ENCODE measurements around the gene STOM.
A peak's percentile ranks its signal among the peaks of the same experiment; 100 is the strongest.
"Not testable (repeated sequence)": the region's sequence is repeated elsewhere in the genome, so short reads cannot be mapped to it uniquely, and the experiment has no call there.

STOM gene

DNA sequence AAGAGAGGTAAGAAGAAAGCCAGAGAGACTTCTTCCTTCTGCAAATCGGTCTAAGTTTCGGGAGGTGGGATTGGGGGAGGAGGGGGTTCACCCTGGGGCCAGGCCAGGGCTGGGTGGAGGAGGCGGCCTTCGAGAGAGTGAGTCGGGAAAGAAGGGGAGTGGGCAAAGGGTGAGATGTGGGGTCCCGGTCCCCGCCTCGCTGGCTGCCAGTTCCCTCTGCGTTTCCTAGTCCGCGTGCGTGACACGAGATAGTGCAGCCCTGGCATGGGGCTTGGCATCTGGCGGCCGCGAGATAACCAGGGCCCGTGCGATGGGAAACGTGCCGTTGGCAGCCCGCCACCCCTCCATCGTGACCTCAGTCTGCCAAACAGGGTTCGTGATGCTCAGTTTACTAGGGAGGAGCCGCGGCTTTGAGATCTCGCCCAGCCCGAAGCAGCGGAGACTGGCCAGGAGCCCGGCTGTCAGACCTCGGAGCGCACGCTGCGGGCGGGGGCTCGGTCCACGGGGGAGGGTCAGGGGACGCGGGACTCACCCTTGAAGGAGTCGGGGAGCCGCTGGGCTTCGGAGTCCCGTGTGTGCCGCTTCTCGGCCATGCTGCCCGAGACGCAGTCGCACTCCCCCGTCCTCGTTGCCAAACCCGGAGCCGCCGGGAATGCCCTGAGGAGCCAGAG lies at the start of gene STOM:
Gene STOM, minus strand, starts transcription at position 656 of the 671 bp plus-strand sequence. Its CDS starts 63 bp downstream, at position 593.
- DNase-seq, result peak; percentile 68

DNA sequence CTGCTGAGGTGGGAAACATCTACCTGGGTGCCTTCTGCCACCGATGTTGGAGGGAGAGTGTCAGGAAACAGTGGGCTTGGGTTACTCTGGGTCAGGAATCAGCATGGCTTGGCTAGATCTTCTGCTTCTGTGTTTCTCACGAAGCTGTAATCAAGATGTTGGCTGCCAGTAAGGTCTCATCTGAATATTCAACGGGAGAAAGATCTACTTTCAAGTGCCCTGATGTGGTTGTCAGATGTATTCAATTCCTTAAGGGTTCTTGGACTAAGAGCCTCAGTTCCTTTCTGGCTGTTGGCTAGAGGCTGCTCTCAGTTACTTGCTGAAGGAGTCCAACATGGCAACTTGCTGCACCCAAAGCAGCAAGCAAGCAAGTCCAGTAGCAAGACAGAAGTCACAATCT lies 41.9 kb upstream of the STOM start:
- DNase-seq, result no peak

DNA sequence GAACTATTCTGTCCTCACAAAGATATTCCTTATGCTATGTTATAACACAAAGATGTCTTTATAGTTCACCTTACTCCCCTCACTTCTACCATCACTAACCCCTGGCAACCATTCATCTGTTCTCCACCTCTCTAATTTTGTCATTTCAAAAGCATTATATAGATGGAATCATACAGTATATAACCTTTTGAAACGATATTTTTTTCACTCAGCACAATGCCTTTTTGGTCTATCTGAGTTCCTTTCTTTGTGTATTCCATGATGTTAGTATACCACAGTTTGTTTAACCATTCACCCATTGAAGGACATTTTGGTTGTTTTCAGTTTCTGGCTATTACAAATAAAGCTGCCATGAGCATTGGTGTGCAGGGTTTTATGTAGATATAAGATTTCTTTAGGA lies 35.8 kb upstream of the STOM start:
- no peak for DNase-seq

DNA sequence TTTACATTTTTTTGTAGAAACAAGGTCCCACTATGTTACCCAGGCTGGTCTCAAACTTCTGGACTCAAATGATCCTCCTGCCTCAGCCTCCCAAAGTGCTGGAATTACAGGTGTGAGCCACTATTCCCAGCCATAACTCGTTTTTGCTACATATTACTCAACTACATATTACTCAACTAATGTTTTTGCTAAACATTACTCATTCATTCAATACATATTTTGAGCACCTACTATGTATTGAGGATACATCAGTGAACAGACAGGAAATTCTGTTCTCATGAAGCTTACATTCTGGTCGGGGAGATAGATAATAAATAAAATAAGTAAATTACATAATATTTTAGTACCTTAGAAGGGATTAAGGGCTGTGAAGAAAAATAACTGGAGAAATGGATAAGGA lies 34.9 kb upstream of the STOM start:
- DNase-seq, result no peak

DNA sequence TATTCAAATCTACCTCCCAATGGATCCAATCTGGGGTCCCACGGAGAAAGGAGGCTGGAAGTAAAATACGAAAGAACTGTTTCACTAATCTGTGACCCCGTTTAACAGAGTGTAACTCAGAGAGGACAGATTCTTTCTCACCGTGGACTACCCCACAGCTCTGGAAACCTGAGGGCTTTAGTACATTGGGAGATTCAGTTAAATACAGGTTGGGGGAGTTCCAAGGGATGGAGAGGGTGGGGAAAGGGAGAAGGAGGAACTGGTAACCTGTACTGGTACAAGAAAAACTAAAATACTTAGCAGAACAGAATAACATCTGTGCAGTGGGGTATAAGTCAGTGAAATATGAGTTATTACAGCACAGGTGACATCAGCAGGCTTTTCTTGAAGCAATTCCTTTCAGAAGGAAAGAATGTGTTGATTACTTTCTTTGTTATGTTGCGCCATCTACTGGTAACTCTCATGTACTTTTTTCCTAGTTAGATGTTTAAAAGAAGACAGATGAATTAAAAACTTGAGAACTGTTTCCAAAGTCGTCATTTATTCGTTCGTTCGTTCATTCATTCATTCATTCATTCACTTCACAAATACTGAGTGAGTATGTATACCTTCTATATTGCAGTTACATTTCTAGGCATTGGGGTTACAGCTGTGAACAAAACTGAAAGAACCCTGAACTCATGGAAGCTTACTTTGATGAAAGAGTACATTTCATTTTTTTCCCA lies 30.0 kb upstream of the STOM start:
- DNase-seq, result peak; percentile 67

- DNase-seq, result no peak
Measured at GRCh38 chr9:121399126-121399882, 29.3 kb upstream of the STOM start.

DNA sequence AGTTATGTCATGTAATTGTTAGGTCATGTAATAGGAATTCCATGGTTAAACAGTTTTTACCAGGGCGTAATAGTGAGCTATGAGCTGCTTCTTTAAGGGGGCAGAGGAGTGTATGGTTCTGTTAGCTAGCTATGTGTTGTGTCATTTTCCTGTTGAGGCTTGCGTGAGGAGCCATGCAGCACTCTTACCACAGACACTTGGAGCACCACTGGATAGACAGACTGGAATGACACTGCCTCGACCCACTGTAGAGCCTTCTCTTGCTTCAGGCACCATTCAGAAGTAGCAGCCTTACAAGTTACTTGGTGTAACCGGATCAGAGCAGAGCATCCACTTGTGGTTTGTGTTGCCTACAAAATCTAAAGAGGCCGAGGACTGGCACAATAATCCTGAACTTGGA lies 28.3 kb upstream of the STOM start:
- no peak for DNase-seq

- not testable (repeated sequence) for DNase-seq
Measured at GRCh38 chr9:121397277-121397676, 27.2 kb upstream of the STOM start.

DNA sequence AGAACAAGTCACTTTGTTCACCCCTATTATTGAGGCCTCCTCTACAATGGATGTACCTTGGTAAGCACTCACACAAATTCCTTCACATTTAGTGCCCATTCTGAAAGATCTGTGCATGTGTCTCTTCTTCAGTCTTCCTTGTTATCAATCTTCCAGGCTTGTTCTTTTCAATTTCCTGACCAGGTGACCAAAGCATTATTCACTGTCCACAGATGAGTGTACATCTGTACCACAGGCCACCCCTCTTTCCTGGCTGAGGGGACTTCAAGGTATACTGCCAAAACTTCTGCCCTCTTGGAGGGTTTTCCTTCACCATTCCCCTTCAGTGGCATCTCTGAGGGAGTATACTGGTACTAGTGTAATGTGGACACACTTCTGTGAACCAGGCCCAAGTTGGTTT lies 25.5 kb upstream of the STOM start:
- no peak for DNase-seq

DNA sequence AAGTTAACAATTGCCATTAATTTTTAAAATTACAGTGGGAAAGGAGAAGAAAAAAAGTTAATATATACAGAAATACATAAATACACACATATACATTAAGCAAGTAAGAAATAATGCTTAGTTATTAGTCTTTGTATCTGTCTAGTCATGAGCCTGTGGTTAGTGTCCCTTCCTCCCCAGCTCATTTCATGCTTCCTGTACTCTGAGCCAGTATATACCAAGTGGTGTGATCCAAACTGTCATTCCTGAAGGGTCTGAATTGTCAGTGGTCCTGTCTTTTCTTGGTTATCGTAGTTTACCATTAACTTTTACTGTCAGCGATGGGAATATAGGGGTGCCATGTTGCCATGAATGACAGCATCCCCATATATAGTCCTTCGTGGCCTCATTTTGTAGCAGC lies 24.2 kb upstream of the STOM start:
- DNase-seq, result peak; percentile 15

DNA sequence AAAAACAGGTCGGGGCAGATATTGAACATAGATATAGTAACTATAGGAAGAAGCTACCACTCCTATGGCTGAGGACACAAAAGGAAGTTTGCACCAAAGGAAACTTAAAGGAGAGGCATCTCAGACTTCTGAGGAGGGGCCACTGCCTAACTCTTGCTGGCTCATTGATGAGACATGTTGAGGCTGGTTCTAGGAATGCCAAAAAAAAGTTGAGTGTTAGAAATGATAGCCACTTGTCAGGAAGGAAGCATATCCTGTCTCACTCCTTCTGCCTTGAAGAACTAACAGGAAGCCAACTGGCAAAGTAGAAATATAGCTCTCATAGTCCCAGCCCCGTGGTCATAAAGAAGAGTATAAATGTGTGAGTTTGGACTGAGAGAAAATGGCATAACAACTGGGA lies 23.3 kb upstream of the STOM start:
- peak; percentile 6 for DNase-seq

DNA sequence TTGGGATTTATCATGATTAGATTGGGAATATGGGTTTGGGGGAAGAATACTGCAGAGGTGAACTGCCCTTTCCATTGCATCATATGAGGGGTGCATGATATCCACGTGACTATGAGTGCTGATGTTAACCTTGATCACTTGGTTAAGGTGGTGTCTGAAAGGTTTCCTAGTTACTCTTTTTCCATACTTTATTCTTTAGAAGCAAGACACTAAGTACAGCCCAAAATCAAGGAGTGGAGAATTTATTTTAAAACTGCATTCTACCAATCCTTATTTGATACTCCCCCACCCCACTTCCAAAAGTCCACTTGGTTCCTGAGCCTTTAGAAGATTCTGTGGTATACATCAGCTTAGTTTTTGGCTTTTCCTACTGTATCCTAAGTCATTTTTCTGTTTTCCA lies 20.3 kb upstream of the STOM start:
- no peak for DNase-seq

GRCh38 chr9:121388140-121388905 lies 18.3 kb upstream of the STOM start:
- DNase-seq, result no peak

DNA sequence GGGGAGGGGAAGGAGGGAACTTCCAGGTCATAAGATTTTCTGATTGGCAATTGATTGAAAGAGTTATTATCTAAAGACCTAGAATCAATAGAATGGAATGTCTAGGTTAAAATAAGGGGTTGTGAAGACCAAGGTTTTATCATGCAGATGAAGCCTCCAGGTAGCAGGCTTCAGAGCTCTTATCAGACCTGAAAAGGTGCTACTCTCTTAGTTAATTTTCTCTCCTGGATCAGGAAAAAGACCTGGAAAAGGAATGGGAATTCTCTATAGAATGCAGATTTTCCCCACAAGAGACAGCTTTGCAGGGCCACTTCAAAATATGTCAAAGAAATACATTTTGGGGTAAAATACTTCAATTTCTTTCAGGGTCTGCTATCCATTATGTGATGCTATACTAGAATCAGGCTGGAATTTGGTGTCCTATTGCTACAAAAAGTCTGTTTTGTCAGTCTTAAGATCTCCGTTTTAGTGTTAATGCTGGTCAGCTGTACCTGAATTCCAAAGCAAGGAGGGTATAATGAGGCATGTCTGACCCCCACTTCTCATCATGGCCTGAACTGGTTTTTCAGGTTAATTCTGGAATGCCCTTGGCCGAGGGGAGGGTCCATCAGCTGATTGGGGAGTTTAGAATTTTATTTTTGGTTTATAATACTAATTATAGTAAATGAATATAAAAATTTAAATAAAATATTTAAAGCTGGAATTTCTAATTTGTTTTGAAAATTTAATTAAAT lies 16.6 kb upstream of the STOM start:
- no peak for DNase-seq

- DNase-seq, result no peak
Measured at GRCh38 chr9:121383715-121384114, 13.7 kb upstream of the STOM start.

DNA sequence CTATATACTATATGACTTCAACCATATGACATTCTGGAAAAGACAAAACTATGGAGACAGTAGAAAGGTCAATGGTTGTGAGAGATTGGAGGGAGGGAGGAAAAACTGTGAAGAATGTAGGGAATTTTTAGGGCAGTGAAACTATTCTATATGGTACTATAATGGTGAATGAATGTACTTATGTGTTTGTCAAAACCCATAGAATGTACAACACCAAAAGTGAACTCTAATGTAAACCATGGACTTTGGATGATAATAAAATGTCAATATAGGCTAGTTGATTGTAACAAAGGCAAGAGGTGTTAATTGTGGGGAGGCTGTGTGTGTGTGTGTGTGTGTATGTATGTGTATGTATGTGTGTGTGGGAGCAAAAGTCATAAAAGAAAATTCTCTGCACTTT lies 10.8 kb upstream of the STOM start:
- DNase-seq, result no peak

- DNase-seq, result no peak
Measured at GRCh38 chr9:121376214-121376830, 6.3 kb upstream of the STOM start.

- no peak for DNase-seq
Measured at GRCh38 chr9:121373011-121373729, 3.1 kb upstream of the STOM start.

- no peak for DNase-seq
Measured at GRCh38 chr9:121372239-121373010, 2.4 kb upstream of the STOM start.

DNA sequence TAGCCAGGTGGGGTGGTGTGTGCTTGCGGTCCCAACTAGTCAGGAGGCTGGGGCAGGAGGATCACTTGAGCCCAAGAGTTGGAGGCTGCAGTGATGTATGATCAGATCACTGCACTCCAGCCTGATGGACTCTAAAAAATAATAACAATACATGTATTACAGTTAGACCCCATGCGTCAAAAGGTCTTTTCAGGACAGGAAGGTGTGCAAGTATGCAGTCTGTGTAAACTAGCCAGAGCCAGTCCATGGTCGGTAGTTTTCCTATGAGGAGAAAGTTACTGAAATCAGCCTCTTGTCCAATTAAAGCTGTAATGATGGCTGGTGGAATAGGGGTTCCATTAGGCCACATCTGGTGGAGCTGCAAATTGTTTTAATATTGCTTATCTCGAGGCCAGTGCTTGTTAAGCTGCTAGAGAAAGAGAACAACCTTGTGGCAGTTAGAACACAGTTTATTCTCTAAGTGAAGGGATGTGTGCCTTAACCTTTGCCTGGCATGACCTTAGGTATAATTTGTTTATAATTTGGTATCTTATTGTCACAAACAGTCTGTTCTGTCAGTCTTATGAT lies 1.5 kb upstream of the STOM start:
- DNase-seq, result no peak
